ENCODE results near the gene RFTN1. TPM values are rescaled to one million over a fixed set of nuclear protein-coding genes. Genes with fewer than 3 reads are reported as not detected.
A peak's percentile ranks its signal among the peaks of the same experiment; 100 is the strongest.

RFTN1 gene
- total and polyA plus RNA-seq, 2 donors (not counting 3 experiments of a cell fraction or from before 2014, with no cell fraction given) = 40.3 to 43.3 TPM

- CTCF ChIA-PET = interaction anchor here (0.8 to 2.0 kb wide), 4 partner anchors 9 to 273 kb away, joined by 3 to 18 read pairs (median 10); no protein-coding TSS in a partner anchor
Observed at GRCh38 chr3:16277471-16277870, 236.0 kb downstream of the RFTN1 start.

More at GRCh38 chr3:16277471-16277870, 236.0 kb downstream of the RFTN1 start:
- Histone ChIP-seq H3K4me1 (ENCODE audit: control insufficient read depth, extremely low read depth, insufficient read depth, low read length) (peaks cover 24% of the 10 kb centered on the region), H3K79me2 (ENCODE audit: control insufficient read depth, insufficient read depth, low read length) (no peaks in the 10 kb centered on the region), H3K9me1 (replicated peaks; ENCODE audit: control insufficient read depth, extremely low read depth, insufficient read depth, low read length) (no peaks in the 10 kb centered on the region), H3K27me3 (ENCODE audit: control insufficient read depth in 2 of 2, insufficient read depth in 2 of 2, low read length in 2 of 2) (no peaks in the 10 kb centered on the region), H3K4me2 (ENCODE audit: insufficient read depth, low read length) (peak overlapping the region; percentile 31), H3K9me3 (replicated peaks; ENCODE audit: control insufficient read depth, insufficient read depth, low read length) (no peaks in the 10 kb centered on the region), H3K36me3 (ENCODE audit: control insufficient read depth in 2 of 2, extremely low read depth in 1 of 2, insufficient read depth in 2 of 2, low read length in 2 of 2) (no peaks in the 10 kb centered on the region), H4K20me1 (replicated peaks; ENCODE audit: control insufficient read depth, extremely low read depth, insufficient read depth, low read length) (no peaks in the 10 kb centered on the region), H3K27ac (ENCODE audit: insufficient read depth, low read depth, low read length) (peak overlapping the region; percentile 50), H3K9ac (replicated peaks; ENCODE audit: extremely low read depth, insufficient read depth, low read length) (no peak overlapping the region), H3K4me3 (replicated peaks in 1 of 3; ENCODE audit: insufficient read depth in 1 of 3, low read depth in 1 of 3, low read length in 3 of 3) (no peak overlapping the region), H2AFZ (ENCODE audit: low read depth, low read length) (peak overlapping the region; percentile 19)
- FAIRE-seq (peak; percentile 82), DNase-seq (ENCODE audit: low read depth, low spot score) (peak; percentile 30)
- BruUV-seq (replicated peaks) = no TSS peak
- POLR2A ChIA-PET = no interaction called here
- intact Hi-C loops (cut with micrococcal nuclease) (loop anchor here (1.0 kb wide), 1 partner anchor 12 kb away; the partner anchor contains the start of gene OXNAD1), dilution Hi-C loops (cut with MboI; ENCODE audit: extremely low pct_ligation_motif_present, low sequenced_read_pairs) (no loop called here)
- TF ChIP-seq GATA2 (IDR thresholded peaks at IDR 0.05; ENCODE audit: insufficient read depth, insufficient read length, low read depth, low read length) (no peak), MYC (IDR thresholded peaks at IDR 0.05; ENCODE audit: low read depth, low read length) (no peak), MAX (IDR thresholded peaks at IDR 0.05; ENCODE audit: insufficient read depth, insufficient read length) (no peak), POLR2A (IDR thresholded peaks at IDR 0.05; ENCODE audit: low read depth, low read length) (no peak), CTCF (IDR thresholded peaks at IDR 0.05; ENCODE audit: extremely low read depth in 1 of 2, insufficient read depth in 1 of 2, low read depth in 1 of 2, low read length in 2 of 2) (no peak), EZH2 (IDR thresholded peaks at IDR 0.05; ENCODE audit: borderline replicate concordance, low read depth, low read length, severe bottlenecking) (no peak), FOS (IDR thresholded peaks at IDR 0.05; ENCODE audit: borderline replicate concordance, insufficient read depth, low read length) (peak; percentile 11)
